ENCODE results near the gene MAPK8IP3.

Gene MAPK8IP3

DNA sequence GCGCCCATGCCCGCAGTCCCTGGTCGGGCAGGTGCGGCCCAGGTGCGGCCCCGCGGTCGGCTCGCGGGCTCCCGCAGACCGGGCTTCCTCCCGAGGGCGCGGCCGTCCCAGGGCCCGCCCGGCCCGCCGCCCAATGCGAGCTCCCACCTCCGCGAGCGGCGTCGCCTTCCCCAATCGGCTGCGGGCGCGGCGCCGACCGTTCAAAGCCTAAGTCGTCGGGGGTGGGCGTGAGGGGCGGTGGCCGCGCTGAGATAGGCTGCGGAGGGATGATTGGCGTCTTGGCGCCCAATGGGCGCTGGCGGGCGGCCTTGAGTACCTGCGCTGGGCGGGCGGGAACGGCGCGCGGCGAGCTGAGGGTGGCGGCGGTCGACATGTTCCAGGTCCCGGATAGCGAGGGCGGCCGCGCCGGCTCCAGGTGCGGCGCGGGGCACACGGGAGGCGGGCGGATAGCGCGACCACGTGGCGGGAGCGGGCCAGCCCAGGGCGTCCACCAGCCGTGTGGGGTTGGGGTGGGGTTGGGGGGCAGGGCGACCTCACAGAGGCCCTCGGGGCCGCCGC lies 28.0 kb upstream of the MAPK8IP3 start, which contains the start of gene JPT2:
Gene JPT2, plus strand, starts transcription at position 338 of the 558 bp plus-strand sequence. Its CDS starts 34 bp downstream, at position 372.
- DNase-seq: peak; percentile 92 to 95

DNA sequence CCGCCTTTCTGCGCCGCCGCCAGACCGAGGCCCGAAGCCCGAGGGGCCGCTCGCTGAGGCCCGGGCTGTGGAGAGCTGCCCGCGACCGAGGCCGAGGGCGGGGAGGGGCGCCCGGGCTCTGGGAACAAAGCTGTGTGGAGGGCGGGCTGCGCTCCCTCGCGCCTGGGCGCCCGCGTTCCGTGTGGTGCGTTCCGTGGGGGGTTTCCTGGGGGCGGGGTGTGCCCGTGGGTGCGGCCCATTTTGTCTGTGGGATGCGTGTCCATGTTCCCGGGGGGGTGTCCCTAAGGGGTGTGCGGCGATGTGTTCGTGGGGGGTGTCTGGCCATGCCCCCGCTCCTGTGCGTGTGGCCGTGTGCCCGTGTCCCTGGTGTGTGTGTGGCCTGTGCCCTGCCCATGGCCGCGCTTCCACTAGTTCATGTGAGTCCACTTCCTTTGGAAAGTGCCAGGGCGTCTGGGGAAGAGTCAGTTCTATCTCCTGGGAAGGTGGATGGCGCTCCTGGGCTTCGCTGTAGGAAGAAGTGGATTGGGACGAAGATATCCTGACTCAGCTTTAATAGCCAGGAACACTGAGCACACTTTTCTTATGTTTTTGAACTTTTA lies 27.4 kb upstream of the MAPK8IP3 start:
- DNase-seq: peak; percentile 15 to 52

DNA sequence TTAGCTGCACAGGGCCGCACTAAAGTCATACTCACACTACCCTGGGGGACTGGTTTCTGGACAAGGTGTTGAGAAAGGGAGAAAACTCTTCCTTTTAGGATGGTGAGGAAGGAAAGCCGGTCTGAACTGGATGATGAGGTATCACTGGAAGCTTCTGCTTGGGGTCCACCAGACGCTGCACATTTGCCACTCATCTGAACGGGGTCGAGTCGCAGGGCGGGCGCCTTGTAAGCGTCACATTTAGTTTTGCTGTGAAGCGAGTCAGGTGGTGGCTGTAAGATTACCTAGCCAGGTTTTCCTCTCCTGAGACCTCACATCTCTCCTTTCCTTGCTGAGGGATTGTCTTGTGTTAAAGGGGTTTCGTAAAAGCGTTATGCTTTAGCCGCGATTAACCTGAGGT lies 25.6 kb upstream of the MAPK8IP3 start:
- DNase-seq: no peak

DNA sequence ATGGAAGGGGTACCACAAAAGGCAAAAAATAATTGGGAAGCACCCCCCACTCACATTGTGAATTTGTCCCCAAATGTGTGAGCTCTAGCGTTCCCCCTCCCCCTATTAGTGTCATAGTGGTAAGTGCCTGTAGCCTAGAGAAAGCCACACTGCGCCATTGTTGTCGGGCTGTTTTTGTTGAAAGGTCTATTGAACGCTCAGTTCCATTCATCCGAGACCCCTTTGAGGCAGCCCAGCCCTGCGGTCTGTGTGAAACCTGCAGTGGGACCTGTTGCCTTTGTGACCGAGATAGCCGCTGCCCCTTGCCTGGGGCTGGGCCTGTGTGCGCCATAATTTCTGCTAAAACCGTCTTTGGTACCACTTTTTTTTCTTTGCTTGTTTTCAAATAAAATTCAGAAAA lies 25.0 kb upstream of the MAPK8IP3 start:
- DNase-seq: no peak

DNA sequence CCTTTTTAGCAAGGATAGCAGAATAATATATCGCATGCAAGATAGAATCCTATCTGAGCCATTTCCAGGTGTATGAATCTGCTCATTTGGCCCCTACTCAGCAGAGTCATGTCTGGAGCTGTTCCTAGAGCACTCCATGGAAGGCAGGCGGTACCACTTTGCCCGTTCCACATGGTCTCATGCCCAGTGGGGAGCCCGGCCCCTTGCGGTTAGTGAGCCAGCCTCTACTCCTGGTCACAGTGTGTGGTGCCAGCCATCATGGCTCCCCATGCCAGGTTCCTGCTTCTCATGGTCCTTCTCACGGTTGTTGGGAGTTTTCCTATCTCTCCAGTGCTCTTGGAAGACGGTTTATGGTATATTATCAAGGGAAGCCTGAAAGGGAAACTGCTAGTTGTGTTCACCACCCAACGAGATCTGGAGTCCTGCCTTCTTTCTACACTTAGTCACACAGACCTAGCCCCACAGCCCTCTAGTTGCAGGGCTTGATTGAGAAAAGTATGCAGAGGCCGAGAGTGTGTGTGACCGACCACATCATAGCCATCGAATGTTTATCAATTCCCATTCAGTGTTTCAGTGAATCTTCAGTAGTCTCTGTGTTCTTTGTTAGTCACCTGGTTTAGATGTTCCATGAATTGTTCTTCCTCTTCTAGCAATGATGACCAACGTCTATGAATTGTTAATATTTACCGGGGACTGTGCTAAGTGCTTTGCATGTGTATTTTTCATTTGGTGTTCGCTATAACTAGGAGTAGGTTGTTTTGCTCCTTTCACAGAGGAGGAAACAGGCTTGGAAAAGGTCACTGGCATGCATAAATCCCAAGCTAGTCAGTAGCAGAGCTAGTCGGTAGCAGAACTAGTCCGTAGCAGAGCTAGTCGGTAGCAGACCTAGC lies 18.3 kb upstream of the MAPK8IP3 start:
- no peak for DNase-seq

DNA sequence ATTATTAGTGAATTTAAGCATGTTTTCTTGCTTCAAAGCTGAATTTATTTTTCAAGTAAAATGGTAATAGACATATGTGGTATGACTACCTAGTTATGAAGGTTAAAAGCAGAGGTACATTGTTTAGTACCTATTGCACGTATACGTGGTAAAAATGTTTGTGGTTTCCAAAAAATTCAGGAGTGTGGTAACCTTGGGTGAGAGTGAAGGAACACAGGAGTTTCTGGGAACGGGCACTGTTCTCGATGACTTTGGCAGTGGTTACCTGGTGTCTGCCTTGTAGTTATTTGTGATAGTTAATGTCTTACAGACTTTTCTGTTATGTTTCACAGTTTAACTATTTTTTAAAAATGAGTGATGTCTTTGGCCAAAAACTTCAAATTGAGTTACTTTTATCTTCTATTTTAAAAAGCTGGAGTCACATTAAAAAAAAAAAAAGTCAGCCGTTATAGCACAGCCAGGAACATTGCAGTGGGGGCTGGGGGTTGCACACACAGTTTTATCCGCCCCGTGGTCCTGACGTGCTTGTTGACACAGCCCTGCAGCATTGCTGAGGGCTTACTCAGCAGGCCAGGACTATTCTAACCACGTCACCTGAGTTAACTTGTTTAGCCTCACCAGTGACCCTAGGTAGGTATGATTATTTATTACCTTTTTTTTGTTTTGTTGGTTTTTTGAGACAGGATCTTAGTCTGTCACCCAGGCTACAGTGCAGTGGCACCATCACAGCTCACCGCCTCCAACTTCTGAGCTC lies 17.0 kb upstream of the MAPK8IP3 start:
- no peak for DNase-seq

DNA sequence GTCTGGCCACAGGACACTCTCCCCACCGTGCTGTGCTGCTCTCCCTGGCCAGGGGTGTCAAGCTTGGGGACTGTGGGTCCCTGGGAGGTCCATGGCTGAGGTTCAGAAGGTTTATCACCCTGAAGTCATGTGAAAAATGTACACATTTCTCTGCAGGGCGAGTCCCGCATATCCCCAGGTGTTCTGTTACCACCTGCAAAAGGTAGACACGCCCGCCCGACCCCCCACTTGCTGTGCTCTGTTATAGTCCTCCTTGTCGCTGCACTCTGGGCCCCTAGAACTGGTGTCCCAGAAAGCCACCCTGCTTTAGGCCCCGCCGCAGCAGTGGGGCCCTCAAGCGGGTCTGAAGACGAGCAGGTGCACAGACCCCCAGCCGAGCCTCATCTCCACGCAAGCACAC lies 16.1 kb upstream of the MAPK8IP3 start:
- no peak for DNase-seq

DNA sequence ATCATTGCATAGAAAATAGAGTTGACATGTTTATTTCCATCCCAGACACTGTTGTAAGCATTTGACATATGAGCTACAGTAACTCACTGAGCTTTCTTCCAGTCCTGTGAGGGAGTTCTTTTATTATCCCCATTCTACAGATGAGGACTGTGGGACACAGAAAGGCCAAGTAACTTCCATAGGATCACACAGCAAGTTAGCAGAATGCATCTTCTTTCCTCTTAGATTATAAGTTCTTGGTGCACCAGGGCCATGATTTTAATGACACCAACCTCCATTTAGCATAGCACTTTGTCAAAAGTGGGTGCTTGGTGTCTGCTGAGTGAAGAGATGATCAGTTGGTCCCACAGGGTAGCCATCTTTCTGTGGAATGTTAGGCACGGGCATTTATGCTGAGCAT lies 15.2 kb upstream of the MAPK8IP3 start:
- DNase-seq: no peak

DNA sequence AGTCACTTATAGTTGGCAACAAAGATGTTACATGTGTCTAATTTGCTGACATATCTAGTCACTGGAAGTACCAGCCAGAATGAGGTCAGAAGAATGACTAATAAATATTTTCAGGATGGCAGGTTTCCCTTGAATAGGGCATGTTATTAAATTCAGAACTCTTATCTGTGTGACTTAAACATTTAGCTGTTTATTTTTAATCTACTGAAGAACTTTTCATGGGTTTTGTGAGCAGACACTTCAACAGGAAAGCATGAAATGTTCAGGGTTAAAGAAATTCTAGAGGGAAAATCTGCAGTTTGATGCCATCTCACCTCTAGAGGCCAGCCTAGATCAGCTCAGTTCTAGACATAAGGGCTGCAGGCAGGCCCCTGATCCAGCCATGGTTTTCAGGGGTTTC lies 14.7 kb upstream of the MAPK8IP3 start:
- DNase-seq: no peak

DNA sequence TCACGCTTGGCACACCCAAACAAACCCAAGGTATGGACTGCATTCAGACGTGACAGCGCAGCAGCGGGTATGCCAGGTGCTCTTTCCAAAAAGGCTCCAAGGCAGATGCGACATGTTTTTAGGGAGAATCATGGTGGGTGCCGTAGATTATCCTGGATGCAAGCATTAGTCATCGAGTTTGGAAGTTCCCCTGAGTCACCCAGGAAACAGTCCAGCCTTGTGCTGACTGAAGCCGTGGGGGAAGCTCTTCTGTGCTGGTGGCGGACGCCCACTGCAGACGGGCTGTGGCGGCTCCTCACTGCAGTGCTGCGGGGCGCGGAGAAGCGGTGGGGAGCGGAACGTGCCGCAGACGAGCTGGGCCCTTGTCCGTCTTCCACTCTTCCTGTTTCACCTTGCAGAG lies 14.0 kb upstream of the MAPK8IP3 start:
- no peak for DNase-seq

DNA sequence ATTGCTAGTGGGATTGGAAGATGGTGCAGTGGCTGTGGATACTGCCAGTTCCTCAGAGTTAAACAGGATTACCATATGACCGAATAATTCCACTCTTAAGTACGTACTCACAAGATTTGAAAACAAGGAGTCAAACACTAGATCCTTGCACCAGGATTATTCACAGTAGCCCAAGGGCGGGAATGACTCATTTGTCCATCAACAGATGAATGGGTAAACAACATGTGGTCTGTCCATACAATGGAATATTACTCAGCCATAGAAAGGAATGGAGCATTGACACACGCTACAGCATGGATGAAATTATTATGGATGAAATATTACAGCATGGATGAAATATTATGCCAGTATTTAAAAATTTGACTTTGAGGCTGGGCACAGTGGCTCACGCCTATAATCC lies 9.1 kb upstream of the MAPK8IP3 start:
- DNase-seq: no peak

DNA sequence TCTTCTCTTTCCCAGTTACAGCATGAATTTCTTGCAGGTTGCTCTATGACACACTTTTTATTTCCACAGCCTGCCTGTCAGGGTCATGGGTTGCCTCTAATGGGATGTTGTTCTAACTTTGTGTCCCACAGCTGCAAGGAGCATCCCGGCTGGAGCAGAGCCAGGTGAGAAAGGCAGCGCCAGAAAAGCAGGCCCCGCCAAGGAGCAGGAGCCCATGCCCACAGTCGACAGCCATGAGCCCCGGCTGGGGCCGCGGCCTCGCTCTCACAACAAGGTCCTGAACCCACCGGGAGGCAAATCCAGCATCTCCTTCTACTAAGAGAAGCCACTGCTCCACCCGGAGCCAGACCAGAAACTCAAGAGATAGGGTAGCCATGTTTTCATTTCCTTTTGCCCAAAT lies 7.3 kb upstream of the MAPK8IP3 start:
- no peak for DNase-seq

DNA sequence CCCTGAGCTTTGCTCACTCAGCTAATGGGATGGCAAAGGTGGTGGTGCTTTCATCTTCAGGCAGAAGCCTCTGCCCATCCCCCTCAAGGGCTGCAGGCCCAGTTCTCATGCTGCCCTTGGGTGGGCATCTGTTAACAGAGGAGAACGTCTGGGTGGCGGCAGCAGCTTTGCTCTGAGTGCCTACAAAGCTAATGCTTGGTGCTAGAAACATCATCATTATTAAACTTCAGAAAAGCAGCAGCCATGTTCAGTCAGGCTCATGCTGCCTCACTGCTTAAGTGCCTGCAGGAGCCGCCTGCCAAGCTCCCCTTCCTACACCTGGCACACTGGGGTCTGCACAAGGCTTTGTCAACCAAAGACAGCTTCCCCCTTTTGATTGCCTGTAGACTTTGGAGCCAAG lies 5.7 kb upstream of the MAPK8IP3 start:
- DNase-seq: no peak

DNA sequence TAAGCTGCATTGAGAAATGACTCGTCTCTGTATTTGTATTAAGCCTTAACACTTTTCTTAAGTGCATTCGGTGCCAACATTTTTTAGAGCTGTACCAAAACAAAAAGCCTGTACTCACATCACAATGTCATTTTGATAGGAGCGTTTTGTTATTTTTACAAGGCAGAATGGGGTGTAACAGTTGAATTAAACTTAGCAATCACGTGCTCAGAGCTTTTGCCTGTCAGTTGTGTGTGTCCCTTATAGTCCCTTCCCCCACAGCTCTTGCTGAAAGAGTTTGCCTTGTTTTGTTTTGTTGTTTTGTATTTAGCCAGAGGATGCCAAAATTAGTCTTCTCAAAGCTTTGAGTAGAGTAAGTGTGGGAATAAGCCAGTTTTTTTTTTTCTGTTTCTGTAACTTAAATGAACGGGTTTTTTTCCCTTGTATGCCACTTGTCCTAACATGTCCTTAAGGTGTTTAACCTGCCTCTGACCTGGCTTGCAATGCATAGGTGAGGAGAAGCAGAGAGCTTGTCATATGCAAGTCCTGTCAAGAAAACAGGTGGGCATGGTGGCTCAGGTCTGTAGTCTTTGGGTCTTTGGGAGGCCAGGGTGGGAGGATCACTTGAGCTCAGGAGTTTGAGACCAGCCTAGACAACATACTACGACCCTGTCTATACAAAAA lies 4.6 kb upstream of the MAPK8IP3 start:
- no peak for DNase-seq

DNA sequence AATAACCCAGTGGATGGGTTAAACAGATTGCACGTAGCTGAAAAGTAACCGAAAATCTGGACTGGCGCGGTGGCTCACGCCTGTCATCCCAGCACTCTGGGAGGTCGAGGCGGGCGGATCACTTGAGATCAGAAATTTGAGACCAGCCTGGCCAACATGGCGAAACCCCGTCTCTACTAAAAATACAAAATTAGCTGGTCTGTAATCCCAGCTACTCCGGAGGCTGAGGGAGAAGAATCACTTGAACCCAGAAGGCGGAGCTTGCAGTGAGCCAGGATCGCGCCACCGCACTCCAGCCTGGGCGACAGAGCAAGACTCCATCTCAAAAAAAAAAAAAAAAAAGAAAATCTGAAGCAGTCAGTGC lies 689 bp upstream of the MAPK8IP3 start:
- DNase-seq: peak; percentile 24 to 49

DNA sequence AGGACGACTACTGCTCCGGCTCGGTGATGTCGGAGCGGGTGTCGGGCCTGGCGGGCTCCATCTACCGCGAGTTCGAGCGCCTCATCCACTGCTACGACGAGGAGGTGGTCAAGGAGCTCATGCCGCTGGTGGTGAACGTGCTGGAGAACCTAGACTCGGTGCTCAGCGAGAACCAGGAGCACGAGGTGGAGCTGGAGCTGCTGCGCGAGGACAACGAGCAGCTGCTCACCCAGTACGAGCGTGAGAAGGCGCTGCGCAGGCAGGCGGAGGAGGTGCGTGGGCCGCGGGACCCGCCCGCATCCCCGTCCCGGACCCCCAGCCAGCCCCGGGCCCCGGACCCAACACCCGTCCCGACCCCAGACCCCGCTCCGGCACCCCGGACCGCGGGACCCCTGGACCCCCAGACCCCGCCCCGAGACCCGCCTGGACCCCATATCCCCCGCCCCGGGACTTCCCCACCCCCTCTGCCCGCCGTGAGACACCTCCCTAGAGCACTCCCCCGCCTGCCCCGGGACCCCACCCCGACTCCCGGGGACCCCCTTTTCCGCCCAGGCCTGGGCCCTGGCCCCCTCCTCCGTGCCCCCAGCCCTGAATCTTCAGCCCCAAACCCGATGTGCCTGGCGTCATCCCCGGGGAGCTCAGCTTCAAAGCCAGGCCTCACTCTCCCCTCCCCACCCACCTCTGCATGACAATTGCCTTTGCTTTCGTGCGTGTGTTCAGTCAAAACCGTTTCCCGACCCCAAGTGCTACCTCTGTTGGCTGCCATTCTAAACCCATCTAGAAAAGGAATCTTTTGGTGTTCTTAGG lies 594 bp downstream of the MAPK8IP3 start:
- peak in 1 of 2 donors; percentile 34 for DNase-seq

DNA sequence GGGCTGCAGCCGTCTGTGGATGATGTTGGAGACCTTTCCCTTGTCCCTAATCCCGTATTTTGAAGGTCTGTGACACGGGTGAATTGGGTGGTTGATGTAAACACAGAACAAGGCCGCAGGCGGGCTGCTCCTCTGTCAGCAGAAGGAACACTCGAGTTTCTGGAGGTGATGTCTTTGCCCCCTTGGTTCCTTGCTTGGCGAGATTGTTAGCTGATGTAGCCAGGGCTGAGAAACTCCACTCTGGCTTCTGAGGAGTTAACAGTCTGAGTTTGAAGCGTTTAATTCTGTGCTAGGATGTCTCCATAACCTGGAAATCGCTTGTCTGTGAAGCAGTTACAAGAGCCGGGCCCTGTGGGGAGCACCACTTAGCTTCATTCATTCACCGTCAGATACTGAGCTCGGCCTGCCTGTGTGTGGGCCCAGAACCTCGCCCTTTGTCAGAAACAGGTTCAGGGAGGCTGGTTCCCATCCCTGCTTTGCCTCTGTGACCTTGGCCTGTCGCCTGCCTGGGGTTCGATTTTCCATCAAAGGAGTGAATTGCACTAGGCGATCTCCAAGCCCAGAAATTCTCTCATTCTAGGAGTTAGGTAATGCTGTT lies 1.3 kb downstream of the MAPK8IP3 start:
- DNase-seq: no peak

DNA sequence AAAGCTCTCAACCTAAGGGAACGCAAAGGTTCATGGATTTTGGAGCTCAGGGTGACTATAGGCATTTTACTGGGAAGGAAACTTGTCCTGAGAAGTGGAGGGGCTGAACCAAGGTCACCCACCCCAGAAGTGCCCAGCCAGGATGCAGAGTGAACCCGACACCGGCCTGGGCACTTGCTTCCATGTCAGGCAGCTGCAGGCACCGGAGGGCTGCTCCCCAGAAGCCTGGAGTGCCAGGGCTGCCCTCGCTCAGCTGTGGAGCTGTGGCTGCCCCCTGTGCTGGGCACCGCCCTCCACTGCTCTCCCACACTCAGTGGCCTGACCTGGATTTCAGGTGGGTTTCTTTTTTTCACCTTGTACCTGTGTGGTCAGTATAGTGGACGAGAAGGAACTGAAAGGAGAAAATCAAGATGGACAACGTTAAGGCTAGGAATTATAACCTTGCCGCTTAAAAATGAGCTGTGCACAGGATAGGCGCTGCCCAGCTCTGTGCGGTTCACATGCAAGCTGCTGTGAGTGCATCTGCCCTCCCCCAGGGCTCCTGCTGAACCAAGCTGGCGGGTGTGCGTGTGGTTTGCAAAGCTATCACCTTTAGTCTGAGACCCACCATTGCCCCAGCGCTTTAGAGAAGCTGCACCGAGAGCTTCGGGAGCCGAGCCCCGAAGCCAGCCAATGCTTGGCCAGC lies 2.2 kb downstream of the MAPK8IP3 start:
- DNase-seq: no peak

DNA sequence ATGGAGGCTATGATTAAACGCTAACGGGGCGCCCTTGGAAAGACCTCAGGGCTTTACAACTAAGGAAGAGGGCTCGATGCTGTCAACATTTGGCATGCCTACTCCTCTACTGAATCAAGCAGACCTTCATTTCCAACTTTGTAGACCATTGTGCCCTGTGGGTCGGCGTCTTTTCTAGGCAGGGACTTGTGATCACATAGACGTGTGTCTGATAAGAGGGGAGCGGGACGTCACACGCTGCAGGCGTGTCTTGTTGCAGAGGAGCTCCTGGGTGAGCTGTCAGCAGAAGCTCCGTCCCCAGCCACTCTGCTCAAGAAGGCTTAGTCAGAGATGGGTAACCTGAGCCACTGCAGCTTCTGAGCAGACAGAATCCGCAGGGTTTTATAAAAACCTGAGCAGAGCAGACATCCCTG lies 2.8 kb downstream of the MAPK8IP3 start:
- DNase-seq: no peak

DNA sequence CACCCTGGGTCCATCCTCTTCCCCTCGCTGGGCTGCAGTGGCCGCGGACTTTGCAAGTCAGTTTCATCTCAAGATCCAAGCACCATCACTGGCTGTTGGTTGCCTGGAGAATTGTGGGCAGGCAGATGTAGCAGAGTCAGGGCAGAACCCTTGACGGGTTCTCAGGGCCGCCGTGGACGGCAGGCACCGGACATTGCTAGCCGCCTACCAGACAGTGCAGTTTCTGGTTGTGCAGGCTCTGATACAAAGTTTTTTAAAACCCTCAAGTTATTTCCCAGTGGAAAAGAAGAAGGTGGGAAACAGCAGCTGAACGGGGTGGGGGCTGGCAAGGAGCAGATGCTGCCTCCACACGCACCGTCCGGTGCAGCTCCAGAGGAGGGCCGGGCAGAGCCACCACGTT lies 3.4 kb downstream of the MAPK8IP3 start:
- DNase-seq: no peak
